Activated CD4-positive, CD25-positive, alpha-beta regulatory T cell (primary cell): ENCODE results near the gene CDK6.
"Not testable (repeated sequence)": the region's sequence is repeated elsewhere in the genome, so short reads cannot be mapped to it uniquely, and the experiment has no call there.

ENCODE experiments used
- DNase-seq, 4 experiments: peaks; one replicate each; lab custom pipeline; 2025; lab: John Stamatoyannopoulos, UW

CDK6 gene

GRCh38 chr7:92761391-92762097, 74.8 kb downstream of the CDK6 start:
- DNase-seq = no peak

- no peak for DNase-seq
Measured at GRCh38 chr7:92758796-92759431, 77.5 kb downstream of the CDK6 start.

- DNase-seq = not testable (repeated sequence)
Measured at GRCh38 chr7:92757311-92757910, 79.0 kb downstream of the CDK6 start.

GRCh38 chr7:92755680-92756079, 80.7 kb downstream of the CDK6 start:
- DNase-seq = no peak

- DNase-seq = no peak
Measured at GRCh38 chr7:92754919-92755581, 81.3 kb downstream of the CDK6 start.

GRCh38 chr7:92753614-92754013, 82.8 kb downstream of the CDK6 start:
- no peak for DNase-seq

GRCh38 chr7:92751902-92752901, 84.2 kb downstream of the CDK6 start:
- no peak for DNase-seq

- no peak for DNase-seq
Measured at GRCh38 chr7:92750946-92751345, 85.4 kb downstream of the CDK6 start.

- no peak for DNase-seq
Measured at GRCh38 chr7:92750447-92750839, 85.9 kb downstream of the CDK6 start.

- no peak for DNase-seq
Measured at GRCh38 chr7:92749832-92750446, 86.4 kb downstream of the CDK6 start.

GRCh38 chr7:92749327-92749755, 87.0 kb downstream of the CDK6 start:
- DNase-seq = no peak

- no peak for DNase-seq
Measured at GRCh38 chr7:92748495-92748894, 87.9 kb downstream of the CDK6 start.

- no peak for DNase-seq
Measured at GRCh38 chr7:92747041-92747835, 89.1 kb downstream of the CDK6 start.

GRCh38 chr7:92745241-92745640, 91.1 kb downstream of the CDK6 start:
- no peak for DNase-seq

GRCh38 chr7:92744180-92744579, 92.2 kb downstream of the CDK6 start:
- not testable (repeated sequence) for DNase-seq

GRCh38 chr7:92742186-92742585, 94.2 kb downstream of the CDK6 start:
- no peak for DNase-seq

GRCh38 chr7:92740700-92741126, 95.7 kb downstream of the CDK6 start:
- no peak for DNase-seq

- no peak for DNase-seq
Measured at GRCh38 chr7:92740134-92740533, 96.2 kb downstream of the CDK6 start.

GRCh38 chr7:92739091-92739490, 97.3 kb downstream of the CDK6 start:
- no peak for DNase-seq

- DNase-seq = no peak
Measured at GRCh38 chr7:92737706-92738105, 98.7 kb downstream of the CDK6 start.
